Neural progenitor cell (in vitro differentiated cells): ENCODE results near the gene TRABD2A.

Experiments
- CTCF ChIP-seq: fragments of 200-600 bp; sonication (generic); IDR thresholded peaks from 2 replicates; pipeline ENCODE4 v1.5.1; 2017; ENCODE audit warnings: antibody characterized with exemption, mild to moderate bottlenecking
- EZH2 ChIP-seq: fragments of 200-600 bp; sonication (generic); IDR thresholded peaks from 2 replicates; pipeline ENCODE4 v1.6.1; 2017; ENCODE audit warnings: antibody characterized with exemption, mild to moderate bottlenecking, moderate library complexity

GRCh38 chr2:84851876-84852275, 29.0 kb downstream of the TRABD2A start:
- no peak for TF ChIP-seq EZH2
- TF ChIP-seq CTCF = no peak
